Astrocyte of the cerebellum (primary cell): Measurements from ENCODE around the gene PNPLA2.

Experiments
- DNase-seq: peaks from one replicate; pipeline ENCODE4 v3.0.0-alpha.2; 2011; ENCODE audit warnings: low read depth
- H3K4me3 ChIP-seq: 2 replicates; pipeline ENCODE4 v1.5.1; 2011; ENCODE audit warnings: mild to moderate bottlenecking, low read depth, low read length, moderate library complexity
- CTCF ChIP-seq: IDR thresholded peaks from 2 replicates; pipeline ENCODE4 v1.5.1; 2012; ENCODE audit warnings: low read length, low read depth, moderate library complexity, mild to moderate bottlenecking; ENCODE audit errors: missing control alignments
- in situ Hi-C: cut with HindIII; loops from 2 replicates; pipeline ENCODE4 v1.10.0; 2017; ENCODE audit warnings: low sequenced_read_pairs

The PNPLA2 gene

DNA sequence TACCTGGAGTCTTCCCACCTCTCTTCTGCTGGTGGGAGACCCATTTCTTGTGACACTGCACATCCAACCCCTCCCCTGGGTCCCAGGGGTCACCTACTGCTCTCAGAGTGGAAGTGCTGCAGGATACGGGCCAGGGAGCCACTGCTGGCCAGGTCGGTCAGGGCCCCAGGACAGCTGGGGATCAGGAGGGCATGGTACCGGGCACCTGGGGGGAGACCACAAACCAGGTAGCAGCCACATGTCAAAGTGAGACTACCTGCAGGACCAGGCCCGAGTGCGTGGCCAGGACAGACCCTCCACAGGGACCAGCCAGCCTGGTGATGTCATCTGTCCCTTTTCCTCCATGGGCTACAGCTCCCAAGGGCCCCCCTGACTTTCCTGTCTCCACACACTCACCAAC lies 45.3 kb upstream of the PNPLA2 start:
- no peak overlapping the region for H3K4me3 ChIP-seq
- in situ Hi-C loops, result loop anchor here (25.0 kb wide), 1 partner anchor 111 kb away; no protein-coding TSS in a partner anchor
- no peak for DNase-seq
- no peak for TF ChIP-seq CTCF

- H3K4me3 ChIP-seq, result no peak overlapping the region
- DNase-seq, result no peak
- no peak for TF ChIP-seq CTCF
- in situ Hi-C loops, result loop anchor here (25.0 kb wide), 1 partner anchor 112 kb away; no protein-coding TSS in a partner anchor
Measured at GRCh38 chr11:773830-774229, 44.9 kb upstream of the PNPLA2 start.

DNA sequence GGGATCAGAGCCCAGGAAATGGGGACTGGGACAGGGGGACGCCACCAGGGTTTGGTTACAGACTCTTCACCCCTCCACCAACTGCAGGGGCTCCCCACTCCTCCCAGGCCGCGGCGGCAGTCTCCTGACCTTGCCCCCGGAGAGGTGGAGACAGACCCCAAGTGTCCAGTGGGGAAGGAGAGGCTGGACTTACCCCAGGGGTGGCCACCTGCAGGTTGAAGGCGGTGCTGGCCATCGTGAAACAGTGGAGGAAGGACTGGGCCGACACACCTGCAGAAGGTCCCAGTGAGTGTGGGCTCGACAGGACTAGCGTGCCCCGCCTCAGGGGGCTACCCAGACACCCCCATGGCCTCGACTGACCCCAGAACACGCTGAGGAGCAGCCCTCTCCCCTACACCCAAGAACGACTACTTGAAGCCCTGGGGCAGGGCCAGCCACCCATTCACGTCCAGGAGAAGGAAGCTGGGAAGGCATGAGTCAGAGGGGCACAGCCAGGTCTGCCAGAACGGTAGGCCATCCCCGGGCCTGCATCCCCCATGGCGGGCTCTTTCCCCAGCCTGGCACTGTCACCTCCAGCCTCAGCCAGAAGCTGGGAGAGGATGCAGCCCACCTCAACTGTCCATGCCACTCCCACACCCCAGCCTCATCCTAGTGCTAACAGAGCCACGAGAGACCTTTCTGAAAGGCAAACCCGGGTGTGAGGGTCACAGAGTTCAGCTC lies 43.7 kb upstream of the PNPLA2 start:
- TF ChIP-seq CTCF, result no peak
- in situ Hi-C loops, result loop anchor here (25.0 kb wide), 1 partner anchor 113 kb away; no protein-coding TSS in a partner anchor
- DNase-seq, result no peak
- peak overlapping the region; percentile 86 for H3K4me3 ChIP-seq

DNA sequence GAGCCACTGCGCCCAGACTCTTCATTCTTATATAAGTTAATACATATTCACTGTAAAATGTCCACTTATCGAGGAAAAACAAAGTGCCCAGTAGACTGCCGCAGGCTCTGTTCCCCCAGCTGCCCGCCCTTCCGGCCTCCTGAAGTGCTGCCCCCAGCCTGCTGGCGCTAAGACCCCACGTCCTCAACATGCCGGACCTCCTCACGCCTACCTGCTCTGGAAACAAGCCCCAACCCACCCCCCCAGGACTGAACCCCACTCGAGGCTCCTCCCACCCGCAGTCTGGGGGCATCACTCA lies 42.5 kb upstream of the PNPLA2 start:
- peak overlapping the region; percentile 86 for H3K4me3 ChIP-seq
- in situ Hi-C loops, result no loop called here
- no peak for DNase-seq
- TF ChIP-seq CTCF, result no peak

DNA sequence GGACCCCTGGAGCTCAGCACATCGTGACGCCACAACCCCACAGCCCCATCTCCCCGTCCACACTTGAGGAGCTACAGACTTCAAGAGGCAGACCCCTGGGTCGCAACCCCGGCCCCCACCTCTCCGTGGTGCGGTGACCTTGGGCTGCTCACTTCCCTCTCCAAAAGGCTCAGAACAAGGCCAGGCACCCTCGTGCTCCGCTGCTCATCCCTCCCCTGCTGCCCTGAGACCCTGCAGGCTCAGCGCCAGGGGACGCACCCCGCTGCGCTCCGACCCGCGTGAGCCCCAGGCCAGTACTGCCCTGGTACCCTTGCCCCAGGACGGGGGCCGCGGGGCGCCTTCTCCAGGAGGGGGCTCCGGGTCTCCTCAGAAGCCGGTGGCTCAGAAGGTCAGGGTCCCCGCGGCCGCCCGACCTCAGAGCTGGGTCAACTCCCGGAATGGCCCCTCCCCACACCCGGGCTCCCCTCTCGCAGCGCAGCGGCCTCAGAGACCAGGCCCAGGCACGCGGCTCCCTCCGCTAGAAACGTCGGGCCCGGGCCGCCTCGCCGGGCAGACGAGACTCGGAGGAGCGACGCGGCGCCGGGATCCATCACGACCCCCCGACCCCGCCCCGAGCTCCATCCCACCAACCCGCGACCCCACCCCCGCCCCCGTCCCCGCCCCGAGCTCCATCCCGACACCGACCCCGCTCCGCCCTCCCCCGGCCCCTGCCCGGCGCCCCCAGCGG lies 42.0 kb upstream of the PNPLA2 start:
- peak overlapping the region; percentile 86 for H3K4me3 ChIP-seq
- DNase-seq, result no peak
- in situ Hi-C loops, result no loop called here
- TF ChIP-seq CTCF, result no peak

- no peak for DNase-seq
- no peak for TF ChIP-seq CTCF
- in situ Hi-C loops, result no loop called here
- peak within 1 kb of the TSS; percentile 86 for H3K4me3 ChIP-seq
Measured at GRCh38 chr11:777288-778255, 41.1 kb upstream of the PNPLA2 start, which contains the start of gene GATD1. Gene GATD1, minus strand, starts transcription at chr11:777487. Its CDS starts 25 bp downstream, at chr11:777462.
